HG03342 (cell line): ENCODE results near the gene PTPN6.

Experiments used
- ATAC-seq: cut with Tn5 transposase; IDR thresholded peaks from one replicate; pipeline ENCODE4 v1.9.1; 2021; ENCODE audit warnings: mild to moderate bottlenecking, moderate library complexity; ENCODE audit not compliant: unreplicated experiment

PTPN6 gene

DNA sequence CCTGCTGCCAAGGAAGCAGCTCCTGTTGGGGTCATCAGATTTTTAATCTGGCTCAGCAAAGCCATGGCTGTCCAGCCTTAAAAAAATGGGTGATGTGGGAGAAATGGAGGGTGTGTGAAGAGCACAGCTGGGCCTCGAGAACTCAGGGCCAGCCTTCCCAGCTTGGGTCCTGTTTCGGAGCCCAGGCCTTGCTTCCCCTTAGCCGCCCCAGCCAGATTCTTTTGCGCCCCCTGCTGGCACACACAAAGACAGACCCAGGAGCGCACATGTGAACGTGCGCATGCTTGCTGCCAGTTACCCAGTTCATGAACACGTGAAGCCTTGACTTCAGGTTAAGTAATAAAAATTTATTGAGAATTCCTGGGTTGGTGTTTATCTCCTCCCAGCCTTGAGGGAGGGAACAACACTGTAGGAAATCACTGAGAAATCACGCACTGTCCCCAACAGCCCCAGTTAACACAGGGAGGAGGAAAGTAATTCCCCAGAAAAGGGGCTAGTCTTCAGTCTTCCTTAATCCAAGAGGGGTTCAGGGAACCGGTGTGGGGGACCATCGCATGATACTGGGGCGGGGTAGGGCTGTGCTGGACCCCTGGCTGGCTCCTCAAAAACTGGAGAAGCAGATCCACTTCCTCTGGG is 14.0 kb downstream of the PTPN6 start:
- ATAC-seq, result peak; percentile 44

DNA sequence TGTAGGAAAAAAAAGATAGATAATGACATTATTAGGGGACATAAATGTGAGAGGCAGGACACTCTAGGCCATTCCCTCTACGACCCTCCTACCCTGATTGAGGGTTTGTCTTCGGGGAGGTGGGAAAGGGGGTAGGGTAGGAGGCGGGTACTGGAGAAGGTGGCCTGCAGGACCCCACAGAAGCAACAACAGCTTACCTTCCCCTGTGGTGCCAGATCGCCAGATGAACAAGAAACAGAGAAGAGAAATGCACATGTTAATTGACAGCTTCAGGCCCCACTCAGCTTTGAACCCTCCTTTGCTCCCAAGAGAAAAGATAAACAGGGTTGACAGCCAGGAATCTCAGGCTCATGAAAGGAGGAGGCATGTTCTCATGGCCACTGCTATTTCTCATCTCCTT is 14.6 kb downstream of the PTPN6 start:
- ATAC-seq, result no peak

DNA sequence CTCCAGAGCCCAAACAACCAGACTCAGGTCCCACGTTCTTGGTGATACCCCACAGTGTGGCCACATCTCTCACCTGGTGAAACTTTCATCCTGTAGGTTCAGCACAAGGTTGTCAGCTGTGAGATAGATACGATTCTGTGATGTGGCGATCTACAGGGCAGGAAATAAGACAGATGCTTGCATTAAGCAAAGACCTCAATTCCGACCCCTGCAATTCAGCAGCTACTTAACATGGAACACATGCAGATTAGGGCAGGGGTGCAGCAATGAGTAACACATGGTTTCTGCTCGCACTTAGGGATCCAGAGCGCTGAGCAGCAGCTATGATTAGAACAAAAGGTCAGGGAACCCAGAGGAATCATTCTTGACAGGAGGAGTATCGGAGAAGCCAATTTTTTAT is 15.2 kb downstream of the PTPN6 start:
- no peak for ATAC-seq

GRCh38 chr12:6967651-6968100 is 16.5 kb downstream of the PTPN6 start:
- ATAC-seq, result no peak

GRCh38 chr12:6968426-6968825 is 17.3 kb downstream of the PTPN6 start:
- ATAC-seq, result no peak

GRCh38 chr12:6970096-6970527 is 19.0 kb downstream of the PTPN6 start:
- ATAC-seq, result no peak

DNA sequence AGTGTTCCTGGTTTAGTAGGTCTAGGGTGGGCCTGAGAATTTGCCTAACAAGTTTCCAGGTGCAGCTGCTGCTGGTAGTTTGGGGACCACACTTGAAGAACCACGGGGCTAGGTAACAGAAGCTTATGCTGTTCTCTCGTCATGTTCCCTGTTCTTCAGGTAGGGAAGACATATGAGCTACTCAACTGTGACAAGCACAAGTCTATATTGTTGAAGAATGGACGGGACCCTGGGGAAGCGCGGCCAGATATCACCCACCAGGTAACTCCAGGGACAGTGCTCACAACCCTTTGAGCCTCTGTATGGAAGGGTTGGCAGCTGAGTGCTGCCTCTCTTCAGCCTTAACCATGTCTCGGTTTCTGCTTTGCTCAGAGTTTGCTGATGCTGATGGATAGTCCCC is 23.0 kb downstream of the PTPN6 start:
- ATAC-seq, result no peak

- ATAC-seq, result no peak
Measured at GRCh38 chr12:6975297-6976032, 24.3 kb downstream of the PTPN6 start.

- no peak for ATAC-seq
Measured at GRCh38 chr12:6977653-6978052, 26.5 kb downstream of the PTPN6 start.

- no peak for ATAC-seq
Measured at GRCh38 chr12:6978188-6978587, 27.0 kb downstream of the PTPN6 start.

- ATAC-seq, result no peak
Measured at GRCh38 chr12:6978611-6979011, 27.5 kb downstream of the PTPN6 start.

DNA sequence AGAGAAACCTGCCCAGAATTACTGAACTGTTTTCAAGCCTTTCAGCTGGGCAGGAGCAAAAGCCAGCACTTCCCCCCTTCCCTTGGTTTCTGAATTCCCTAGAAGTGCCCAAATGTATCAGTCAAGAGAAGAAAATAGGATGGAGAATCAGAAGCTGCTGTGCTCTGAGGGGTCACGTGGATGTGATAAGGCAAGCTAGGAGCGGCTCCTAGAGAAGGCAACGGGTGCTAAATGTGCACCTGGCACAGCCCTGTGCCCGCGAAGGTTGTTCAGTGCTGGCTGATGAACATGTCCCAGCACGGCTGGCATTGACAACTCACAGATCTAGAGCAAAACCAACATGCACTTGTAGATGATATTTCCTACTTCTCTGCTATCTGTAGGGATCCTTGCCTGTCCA is 27.9 kb downstream of the PTPN6 start:
- no peak for ATAC-seq

DNA sequence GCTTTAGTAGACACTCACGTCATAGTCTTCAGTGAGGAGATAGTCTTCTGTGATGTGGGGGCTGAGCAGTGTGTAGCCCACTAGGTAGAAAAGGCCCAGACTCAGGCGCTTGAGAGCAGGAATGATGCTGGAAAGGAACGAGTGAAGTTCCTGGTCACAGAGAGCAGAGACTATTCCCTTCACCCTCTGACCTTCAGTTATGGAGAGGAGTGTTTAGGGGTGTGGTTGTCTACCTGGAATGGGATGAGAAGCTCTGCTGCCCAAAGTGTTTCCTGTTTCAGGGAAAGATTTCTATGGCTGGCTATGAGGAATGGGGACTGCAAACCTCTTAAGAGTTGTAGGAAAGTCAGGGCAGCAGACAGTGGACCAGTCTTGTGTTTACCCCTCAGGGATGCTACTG is 28.3 kb downstream of the PTPN6 start:
- ATAC-seq, result no peak

- no peak for ATAC-seq
Measured at GRCh38 chr12:6980075-6980474, 28.9 kb downstream of the PTPN6 start.

GRCh38 chr12:6980740-6981139 is 29.6 kb downstream of the PTPN6 start:
- ATAC-seq, result no peak

DNA sequence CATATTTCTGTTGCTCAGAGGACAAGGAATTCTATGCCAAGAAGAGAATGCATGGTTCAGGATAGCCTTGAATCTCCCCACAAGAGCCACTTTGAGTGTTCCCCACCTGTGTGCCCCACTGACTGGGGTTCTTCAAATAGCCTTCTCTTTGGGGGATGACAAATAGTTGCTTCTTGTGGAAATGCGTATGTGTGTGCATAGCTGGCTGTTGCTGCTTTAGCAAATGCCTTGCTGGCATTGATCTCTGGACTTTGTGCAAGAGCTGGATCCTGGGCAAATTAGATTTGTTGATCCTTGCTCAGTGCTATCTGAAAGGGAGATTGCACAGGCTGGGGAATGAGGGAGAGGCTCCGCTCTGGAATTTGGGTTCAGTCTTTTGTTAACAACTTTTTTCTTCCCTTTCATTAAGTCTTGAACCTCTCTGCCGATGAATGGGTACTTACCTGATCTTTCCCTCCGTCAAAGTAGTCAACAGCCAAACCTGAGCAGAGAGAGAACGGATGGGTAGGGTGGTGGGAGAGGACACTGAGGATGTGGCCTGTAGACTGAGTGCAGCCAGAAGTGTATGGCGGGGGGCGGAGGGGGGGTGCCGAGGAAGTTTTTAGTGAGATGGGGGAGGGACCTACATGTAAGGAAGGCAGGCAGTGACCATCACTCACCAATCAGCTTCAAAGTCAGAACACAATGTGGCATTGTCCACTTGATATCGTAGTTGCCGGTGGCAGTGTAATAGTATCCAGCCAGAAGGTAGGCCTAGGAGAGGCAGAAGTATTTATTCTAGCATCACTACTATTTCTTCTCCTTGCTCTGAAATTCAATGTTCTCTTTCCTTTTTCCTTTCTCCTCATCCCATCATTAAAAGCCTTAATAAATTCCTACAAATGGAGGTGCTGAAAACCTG is 30.2 kb downstream of the PTPN6 start:
- ATAC-seq, result no peak

DNA sequence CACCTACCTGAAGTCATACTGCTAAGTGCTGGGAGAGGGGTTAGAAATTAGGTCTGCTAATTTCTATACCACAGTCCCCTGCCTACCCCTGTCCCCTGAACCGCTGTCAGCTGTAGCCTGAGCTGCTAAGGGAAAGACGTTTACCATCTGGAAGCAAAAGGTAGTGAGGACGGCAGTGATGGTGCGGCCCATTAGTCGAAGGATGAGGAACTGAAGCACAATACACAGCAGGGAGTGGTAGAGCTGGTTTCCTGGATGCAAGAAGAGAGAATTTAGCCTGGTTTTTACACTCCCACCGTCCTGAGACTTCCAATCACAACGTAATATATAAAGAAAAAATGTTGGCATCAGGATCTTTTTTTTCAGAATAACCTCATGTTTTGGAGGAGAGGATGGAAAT is 31.4 kb downstream of the PTPN6 start:
- no peak for ATAC-seq

DNA sequence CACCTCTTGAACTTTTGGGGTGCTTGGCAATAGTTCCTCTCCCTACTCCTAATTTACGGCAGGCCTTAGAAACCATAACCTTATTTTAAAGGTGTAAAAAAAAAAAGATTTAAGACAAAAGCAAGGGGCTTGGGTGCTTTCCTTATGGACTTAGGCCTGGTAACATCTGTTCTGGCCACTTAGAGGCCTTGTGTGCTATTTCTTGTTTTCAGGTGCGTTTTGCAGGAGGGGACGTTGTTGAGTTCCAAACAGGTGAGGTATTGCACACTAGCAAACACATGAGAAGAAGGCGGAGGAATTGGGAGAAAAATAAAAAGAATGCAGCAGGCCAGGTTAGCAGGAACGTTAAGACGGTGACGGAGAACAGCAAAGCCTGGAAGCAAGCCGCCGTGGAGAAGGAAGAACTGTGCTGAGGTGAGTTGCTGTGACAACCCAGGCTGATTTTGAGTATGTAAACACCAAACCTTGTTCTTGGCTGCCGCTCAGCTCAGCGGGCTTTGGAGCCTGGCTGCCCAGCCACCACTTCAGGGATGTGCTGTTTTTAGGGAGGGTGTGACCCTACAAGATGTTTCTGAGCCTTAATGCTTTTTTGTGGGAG is 36.9 kb downstream of the PTPN6 start:
- ATAC-seq, result no peak

GRCh38 chr12:6996040-6996441 is 44.9 kb downstream of the PTPN6 start:
- ATAC-seq, result no peak

GRCh38 chr12:6998715-6999451 is 47.7 kb downstream of the PTPN6 start:
- ATAC-seq, result no peak
